ENCODE data around the gene ZNFX1. TPM values are rescaled to one million over a fixed set of nuclear protein-coding genes. Genes with fewer than 3 reads are reported as not detected.

ZNFX1 gene
- total RNA-seq, 1 donor from 2014 or later: 32.7 TPM

- TF ChIP-seq CTCF (IDR thresholded peaks at IDR 0.05; ENCODE audit: insufficient read depth, low read length, poor library complexity, severe bottlenecking): no peak
- no peak overlapping the region for H3K4me3 ChIP-seq (ENCODE audit: low read depth, low read length)
- H3K27me3 ChIP-seq (ENCODE audit: control insufficient read depth, insufficient read depth, low read length): no peaks in the 10 kb centered on the region
- H3K36me3 ChIP-seq (ENCODE audit: control insufficient read depth, insufficient read depth, low read length): peaks cover 2% of the 10 kb centered on the region
- no peak for DNase-seq (ENCODE audit: low read depth)
These were observed 44.6 kb downstream of the ZNFX1 start for GRCh38 chr20:49233226-49233625.

GRCh38 chr20:49231471-49231870, 46.4 kb downstream of the ZNFX1 start:
- no peaks in the 10 kb centered on the region for H3K36me3 ChIP-seq (ENCODE audit: control insufficient read depth, insufficient read depth, low read length)
- H3K4me3 ChIP-seq (ENCODE audit: low read depth, low read length): no peak overlapping the region
- no peak for TF ChIP-seq CTCF (IDR thresholded peaks at IDR 0.05; ENCODE audit: insufficient read depth, low read length, poor library complexity, severe bottlenecking)
- H3K27me3 ChIP-seq (ENCODE audit: control insufficient read depth, insufficient read depth, low read length): no peaks in the 10 kb centered on the region
- DNase-seq (ENCODE audit: low read depth): no peak

- Histone ChIP-seq H3K4me3 (ENCODE audit: low read depth, low read length) (no peak overlapping the region), H3K27me3 (ENCODE audit: control insufficient read depth, insufficient read depth, low read length) (no peaks in the 10 kb centered on the region), H3K36me3 (ENCODE audit: control insufficient read depth, insufficient read depth, low read length) (peaks cover 1% of the 10 kb centered on the region)
- no peak for TF ChIP-seq CTCF (IDR thresholded peaks at IDR 0.05; ENCODE audit: insufficient read depth, low read length, poor library complexity, severe bottlenecking)
- no peak for DNase-seq (ENCODE audit: low read depth)
These were observed 47.2 kb downstream of the ZNFX1 start for GRCh38 chr20:49230561-49231133.

- H3K36me3 ChIP-seq (ENCODE audit: control insufficient read depth, insufficient read depth, low read length): peaks cover 1% of the 10 kb centered on the region
- no peak for DNase-seq (ENCODE audit: low read depth)
- no peaks in the 10 kb centered on the region for H3K27me3 ChIP-seq (ENCODE audit: control insufficient read depth, insufficient read depth, low read length)
- TF ChIP-seq CTCF (IDR thresholded peaks at IDR 0.05; ENCODE audit: insufficient read depth, low read length, poor library complexity, severe bottlenecking): no peak
- H3K4me3 ChIP-seq (ENCODE audit: low read depth, low read length): no peak overlapping the region
These were observed 47.8 kb downstream of the ZNFX1 start for GRCh38 chr20:49230021-49230420.

- peaks cover 1% of the 10 kb centered on the region for H3K36me3 ChIP-seq (ENCODE audit: control insufficient read depth, insufficient read depth, low read length)
- no peak for TF ChIP-seq CTCF (IDR thresholded peaks at IDR 0.05; ENCODE audit: insufficient read depth, low read length, poor library complexity, severe bottlenecking)
- no peak overlapping the region for H3K4me3 ChIP-seq (ENCODE audit: low read depth, low read length)
- H3K27me3 ChIP-seq (ENCODE audit: control insufficient read depth, insufficient read depth, low read length): no peaks in the 10 kb centered on the region
- no peak for DNase-seq (ENCODE audit: low read depth)
These were observed 48.5 kb downstream of the ZNFX1 start for GRCh38 chr20:49229381-49229780.

GRCh38 chr20:49228676-49229075, 49.2 kb downstream of the ZNFX1 start:
- no peak for DNase-seq (ENCODE audit: low read depth)
- Histone ChIP-seq H3K4me3 (ENCODE audit: low read depth, low read length) (no peak overlapping the region), H3K27me3 (ENCODE audit: control insufficient read depth, insufficient read depth, low read length) (no peaks in the 10 kb centered on the region), H3K36me3 (ENCODE audit: control insufficient read depth, insufficient read depth, low read length) (peaks cover 1% of the 10 kb centered on the region)
- no peak for TF ChIP-seq CTCF (IDR thresholded peaks at IDR 0.05; ENCODE audit: insufficient read depth, low read length, poor library complexity, severe bottlenecking)
